Measurements from ENCODE around the gene DTNB. TPM values are rescaled to one million over a fixed set of nuclear protein-coding genes. Genes with fewer than 3 reads are reported as not detected.

The DTNB gene
- total and polyA plus RNA-seq, 10 of the 15 experiments (the other 5 are each of a cell fraction or from before 2014, with no cell fraction given): 4.5 to 30.6 (median 11.9) TPM

DNA sequence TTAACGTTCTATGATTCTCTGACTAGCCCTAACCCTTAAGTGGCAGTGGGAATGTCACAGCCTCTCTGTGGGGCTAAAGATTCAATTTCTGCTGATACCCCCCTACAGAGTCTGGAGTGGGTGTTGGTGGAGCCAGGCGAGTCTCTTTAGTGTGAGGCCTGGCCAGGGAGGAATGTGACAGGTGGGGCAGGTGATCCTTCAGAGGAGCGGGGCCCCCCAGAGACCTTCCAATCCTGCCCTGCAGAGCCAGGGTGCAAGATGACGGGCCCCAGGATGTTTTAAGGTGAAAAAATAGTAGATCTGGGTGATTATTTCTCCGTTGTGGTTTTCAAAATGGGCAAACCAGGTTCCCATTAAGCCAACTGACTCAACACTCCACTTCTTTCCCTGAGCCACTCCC, 303.5 kb downstream of the DTNB start:
- intact Hi-C loops (cut with micrococcal nuclease; ENCODE audit: unreplicated experiment): no loop called here
- ChIA-PET POLR2A (no interaction called here), CTCF (no interaction called here), RAD21 (ENCODE audit: unreplicated experiment) (no interaction called here), SMC1A (ENCODE audit: uncharacterized antibody, unreplicated experiment) (interaction anchor here (2.6 kb wide), 1 partner anchor 49 kb away, joined by 7 read pairs; no protein-coding TSS in a partner anchor)
- ATAC-seq (no peak), DNase-seq (ENCODE audit: low read depth, low spot score) (no peak), FAIRE-seq (no peak)
- TF ChIP-seq CHD1 (IDR thresholded peaks at IDR 0.05; ENCODE audit: low read depth, low read length): no peak
- H4K20me1 ChIP-seq (ENCODE audit: control insufficient read depth, insufficient read depth): no peaks in the 10 kb centered on the region
- H3K79me2 ChIP-seq (ENCODE audit: control insufficient read depth, insufficient read depth, low read length): no peaks in the 10 kb centered on the region
- no peaks in the 10 kb centered on the region for H3K36me3 ChIP-seq (ENCODE audit: control insufficient read depth in 2 of 2, insufficient read depth in 2 of 2, low read length in 1 of 2)
- H3K27ac ChIP-seq (ENCODE audit: control insufficient read depth, insufficient read depth): no peak overlapping the region
- no peak overlapping the region for H3K9ac ChIP-seq (ENCODE audit: control insufficient read depth, insufficient read depth, low read length)
- 83% methylated on average over 5 of the region's 5 CpGs for WGBS (ENCODE audit: insufficient coverage, insufficient replicate concordance, low lambda C conversion rate, missing lambda C conversion rate)
- no peak overlapping the region for H2AFZ ChIP-seq (ENCODE audit: control insufficient read depth, low read depth, low read length)
- H3K4me1 ChIP-seq (ENCODE audit: control insufficient read depth, insufficient read depth, low read length): peaks cover 4% of the 10 kb centered on the region; the same call in 1 of the 2 replicates
- in situ Hi-C loops (cut with MboI): no loop called here
- no peak overlapping the region for H3K4me2 ChIP-seq (ENCODE audit: control insufficient read depth, insufficient read depth)
- H3K4me3 ChIP-seq: no peak overlapping the region
- no peaks in the 10 kb centered on the region for H3K9me3 ChIP-seq (replicated peaks; ENCODE audit: control insufficient read depth, insufficient read depth, low read length)
- no peaks in the 10 kb centered on the region for H3K27me3 ChIP-seq (replicated peaks in 1 of 2; ENCODE audit: control insufficient read depth in 2 of 2, insufficient read depth in 2 of 2, low read length in 1 of 2)
- BruUV-seq (replicated peaks): no TSS peak

DNA sequence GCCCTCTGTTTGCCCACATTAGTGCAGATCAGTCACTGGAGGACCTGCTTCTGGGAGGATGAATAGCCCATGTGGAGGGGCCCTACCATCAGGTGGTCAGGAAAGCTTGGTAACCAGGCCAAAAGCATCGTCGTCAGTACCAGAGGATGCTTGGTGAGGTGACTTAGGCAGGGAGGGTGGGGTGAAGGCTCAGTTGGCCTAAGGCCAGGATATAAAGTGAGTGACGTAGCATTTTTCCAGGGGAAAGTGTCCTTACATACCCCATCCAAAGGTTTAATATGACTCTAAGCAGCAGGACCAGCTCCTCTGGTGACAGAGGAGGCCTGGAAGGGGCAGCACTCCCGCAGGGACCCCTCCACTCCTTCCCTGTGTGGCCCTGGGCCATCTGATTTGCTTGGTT, 303.9 kb downstream of the DTNB start:
- Histone ChIP-seq H3K9ac (ENCODE audit: control insufficient read depth, insufficient read depth, low read length) (no peak overlapping the region), H3K79me2 (ENCODE audit: control insufficient read depth, insufficient read depth, low read length) (no peaks in the 10 kb centered on the region), H3K27me3 (replicated peaks in 1 of 2; ENCODE audit: control insufficient read depth in 2 of 2, insufficient read depth in 2 of 2, low read length in 1 of 2) (no peaks in the 10 kb centered on the region), H3K9me3 (replicated peaks; ENCODE audit: control insufficient read depth, insufficient read depth, low read length) (no peaks in the 10 kb centered on the region), H3K36me3 (ENCODE audit: control insufficient read depth in 2 of 2, insufficient read depth in 2 of 2, low read length in 1 of 2) (no peaks in the 10 kb centered on the region), H3K27ac (ENCODE audit: control insufficient read depth, insufficient read depth) (no peak overlapping the region), H3K4me1 (ENCODE audit: control insufficient read depth, insufficient read depth, low read length) (peaks cover 4% of the 10 kb centered on the region; the same call in 1 of the 2 replicates), H2AFZ (ENCODE audit: control insufficient read depth, low read depth, low read length) (no peak overlapping the region), H3K4me3 (no peak overlapping the region), H3K4me2 (ENCODE audit: control insufficient read depth, insufficient read depth) (no peak overlapping the region), H4K20me1 (ENCODE audit: control insufficient read depth, insufficient read depth) (no peaks in the 10 kb centered on the region)
- in situ Hi-C loops (cut with MboI) (no loop called here), intact Hi-C loops (cut with micrococcal nuclease; ENCODE audit: unreplicated experiment) (no loop called here)
- ChIA-PET SMC1A (ENCODE audit: uncharacterized antibody, unreplicated experiment) (interaction anchor here (0.7 to 2.6 kb wide), 2 partner anchors 21 to 49 kb away, joined by 3 to 7 read pairs; no protein-coding TSS in a partner anchor), POLR2A (interaction anchor here (1.0 kb wide), 1 partner anchor 48 kb away, joined by 3 read pairs; no protein-coding TSS in a partner anchor), CTCF (no interaction called here), RAD21 (ENCODE audit: unreplicated experiment) (no interaction called here)
- no peak for DNase-seq (ENCODE audit: low read depth, low spot score)
- FAIRE-seq: no peak
- BruUV-seq (replicated peaks): no TSS peak
- TF ChIP-seq SMC3 (IDR thresholded peaks at IDR 0.05; ENCODE audit: borderline replicate concordance, low read length) (no peak), SIN3A (IDR thresholded peaks at IDR 0.05; ENCODE audit: low read depth, low read length) (no peak), POLR2A (IDR thresholded peaks at IDR 0.05; ENCODE audit: low read depth, low read length) (no peak), PML (IDR thresholded peaks at IDR 0.05; ENCODE audit: low read length) (no peak), GATAD2B (conservative IDR thresholded peaks at IDR 0.05; ENCODE audit: low read depth) (no peak), PAX5 (IDR thresholded peaks at IDR 0.05; ENCODE audit: borderline replicate concordance, low read depth, low read length) (no peak), TBL1XR1 (IDR thresholded peaks at IDR 0.05; ENCODE audit: low read depth, low read length) (no peak)
- TF ChIP-seq, protein P1, sequence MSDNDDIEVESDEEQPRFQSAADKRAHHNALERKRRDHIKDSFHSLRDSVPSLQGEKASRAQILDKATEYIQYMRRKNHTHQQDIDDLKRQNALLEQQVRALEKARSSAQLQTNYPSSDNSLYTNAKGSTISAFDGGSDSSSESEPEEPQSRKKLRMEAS (IDR thresholded peaks at IDR 0.05; ENCODE audit: low read depth, low read length): no peak
- WGBS (ENCODE audit: insufficient coverage, insufficient replicate concordance, low lambda C conversion rate, missing lambda C conversion rate): 78% methylated on average over 4 of the region's 4 CpGs
- no peak for ATAC-seq

Measured in GM12878 (cell line).